Measurements from ENCODE around the gene DBR1. TPM values are rescaled to one million over a fixed set of nuclear protein-coding genes. Genes with fewer than 3 reads are reported as not detected.

The DBR1 gene
- 27.6 and 31.9 TPM in 2 replicates for total RNA-seq (2014; rRNA removed; shearing (Covaris generic))

- peak; percentile 80 for DNase-seq (ENCODE audit: low spot score)
These were observed at the start of gene DBR1 for GRCh38 chr3:138174421-138175131. Gene DBR1, minus strand, starts transcription at chr3:138174921. Its CDS starts 126 bp downstream, at chr3:138174795.

DNA sequence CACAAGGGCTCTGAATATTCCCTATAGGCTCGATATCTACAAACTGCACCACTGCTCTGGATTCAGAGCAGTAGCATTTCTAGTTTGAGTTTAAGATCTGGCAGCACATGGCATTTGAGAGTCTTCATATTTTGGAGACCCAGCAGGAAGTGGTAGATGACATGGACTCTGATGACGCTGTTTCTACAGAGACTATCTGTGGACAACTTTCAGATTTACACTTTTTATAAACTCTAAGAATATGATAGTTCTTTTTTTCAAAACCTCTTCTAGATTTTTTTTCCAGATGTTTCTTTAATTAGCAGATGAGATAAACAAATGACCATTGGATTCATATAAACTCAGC is 48.2 kb upstream of the DBR1 start:
- DNase-seq (ENCODE audit: low spot score), result no peak

DNA sequence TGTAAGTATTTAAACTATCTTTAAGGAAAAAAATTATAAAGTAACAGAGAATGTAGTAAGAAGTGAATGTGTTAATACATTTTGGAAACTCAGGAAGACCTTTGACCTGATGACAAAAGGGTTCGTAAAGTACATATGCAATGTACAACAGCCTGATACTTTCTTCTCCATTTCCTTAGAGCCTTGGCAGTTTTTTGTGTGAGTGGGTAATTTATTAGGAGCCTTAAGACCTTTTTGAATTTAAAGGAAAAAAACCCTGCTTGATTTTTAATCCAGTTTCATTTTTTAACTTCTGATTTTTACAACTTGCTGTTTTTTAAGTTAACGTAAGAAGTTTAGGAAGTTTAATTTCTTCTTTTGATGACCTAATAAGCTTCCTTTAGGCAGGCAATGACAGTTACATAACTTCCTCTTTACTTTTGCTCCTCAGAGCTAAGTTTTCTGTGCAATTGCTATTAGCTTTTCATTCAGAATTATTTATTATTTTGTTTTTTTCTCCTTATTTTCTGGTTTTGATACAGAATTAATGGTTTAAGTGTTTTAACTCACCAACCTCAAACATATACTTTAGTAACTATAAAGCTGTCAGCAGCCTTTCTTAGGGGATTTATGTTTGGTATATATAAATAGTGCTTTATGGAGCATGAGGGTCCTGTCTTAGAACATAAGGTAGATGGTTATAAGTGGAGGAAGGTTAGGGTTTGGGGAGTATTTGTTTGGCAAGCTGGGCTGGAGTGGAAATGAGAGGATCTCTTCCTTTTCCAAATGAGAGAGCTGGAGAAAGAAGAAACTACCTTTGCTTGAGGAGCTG is 47.6 kb upstream of the DBR1 start:
- DNase-seq (ENCODE audit: low spot score), result no peak

- DNase-seq (ENCODE audit: low spot score), result no peak
These were observed 46.1 kb upstream of the DBR1 start for GRCh38 chr3:138220788-138221187.

DNA sequence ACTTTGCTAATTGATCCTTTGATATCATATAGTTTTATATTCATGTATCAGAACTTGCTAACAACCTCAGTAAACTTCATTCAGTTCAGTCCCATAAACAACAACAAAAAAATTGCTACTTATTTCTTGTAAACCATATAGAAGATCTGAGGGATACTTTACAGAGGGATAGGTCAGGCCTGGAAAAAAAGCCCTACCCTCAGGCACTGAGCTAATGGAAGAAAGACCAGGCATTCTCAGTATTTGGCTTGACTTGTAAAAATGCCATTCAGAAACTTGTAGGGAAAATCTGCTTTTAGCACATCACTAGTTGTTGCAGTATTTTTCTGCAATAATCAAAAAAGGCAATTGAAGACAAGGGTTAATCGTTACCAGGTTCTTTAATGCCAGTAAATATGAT is 45.5 kb upstream of the DBR1 start:
- no peak for DNase-seq (ENCODE audit: low spot score)

DNA sequence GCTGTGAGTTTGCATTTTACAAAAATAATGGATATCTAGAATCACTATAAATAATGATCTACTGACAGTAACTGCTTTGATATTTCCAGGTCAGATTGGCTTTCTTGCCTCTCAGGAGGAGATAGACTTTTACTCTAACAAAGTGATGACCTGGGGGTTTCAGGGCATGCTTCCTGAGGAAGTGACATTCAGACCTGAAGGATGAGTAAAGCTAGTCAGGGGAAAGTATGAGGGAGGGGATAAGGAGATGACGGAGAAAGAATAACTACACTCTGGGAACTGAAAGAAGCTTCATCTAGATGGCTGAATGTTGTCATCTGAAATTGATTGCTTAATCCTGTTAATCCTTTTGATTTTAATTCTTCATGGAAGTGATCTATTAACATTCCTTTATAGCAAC is 44.5 kb upstream of the DBR1 start:
- no peak for DNase-seq (ENCODE audit: low spot score)

DNA sequence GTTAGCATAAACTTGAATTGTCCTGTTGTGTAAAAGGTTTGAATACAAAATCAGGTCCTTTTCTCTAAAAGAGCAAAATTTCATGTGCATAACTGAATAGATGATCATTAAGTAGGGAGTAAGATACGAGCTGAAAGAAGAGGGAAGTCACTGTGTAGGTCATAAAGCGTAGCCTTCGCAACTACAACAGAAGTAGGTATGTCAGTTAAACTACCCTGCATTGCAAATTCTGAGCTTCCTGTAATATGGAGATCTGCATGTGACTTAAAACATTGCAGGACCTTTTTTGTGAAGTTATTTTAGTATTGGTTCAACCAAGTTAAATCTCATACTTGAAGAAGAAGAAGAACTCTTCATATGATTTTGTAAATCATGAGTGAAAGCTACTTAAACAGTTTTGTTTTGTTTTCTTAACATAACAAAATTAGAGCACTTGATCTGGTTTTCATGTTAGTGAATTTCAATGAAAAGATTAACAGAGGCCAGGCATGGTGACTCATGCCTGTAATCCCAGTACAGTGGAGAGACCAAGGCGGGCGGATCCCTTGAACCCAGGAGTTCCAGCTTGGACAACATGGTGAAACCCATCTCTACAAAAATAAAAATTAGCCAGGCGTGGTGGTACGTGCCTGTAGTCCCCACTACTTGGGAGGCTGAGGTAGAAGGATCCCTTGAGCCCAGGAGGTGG is 38.8 kb upstream of the DBR1 start:
- no peak for DNase-seq (ENCODE audit: low spot score)

- no peak for DNase-seq (ENCODE audit: low spot score)
These were observed 35.8 kb upstream of the DBR1 start for GRCh38 chr3:138210528-138210927.

GRCh38 chr3:138206196-138206595 is 31.5 kb upstream of the DBR1 start:
- DNase-seq (ENCODE audit: low spot score), result no peak

GRCh38 chr3:138205527-138205926 is 30.8 kb upstream of the DBR1 start:
- DNase-seq (ENCODE audit: low spot score), result no peak

GRCh38 chr3:138203938-138204337 is 29.2 kb upstream of the DBR1 start:
- DNase-seq (ENCODE audit: low spot score), result no peak

- DNase-seq (ENCODE audit: low spot score), result no peak
These were observed 28.4 kb upstream of the DBR1 start for GRCh38 chr3:138202945-138203701.

DNA sequence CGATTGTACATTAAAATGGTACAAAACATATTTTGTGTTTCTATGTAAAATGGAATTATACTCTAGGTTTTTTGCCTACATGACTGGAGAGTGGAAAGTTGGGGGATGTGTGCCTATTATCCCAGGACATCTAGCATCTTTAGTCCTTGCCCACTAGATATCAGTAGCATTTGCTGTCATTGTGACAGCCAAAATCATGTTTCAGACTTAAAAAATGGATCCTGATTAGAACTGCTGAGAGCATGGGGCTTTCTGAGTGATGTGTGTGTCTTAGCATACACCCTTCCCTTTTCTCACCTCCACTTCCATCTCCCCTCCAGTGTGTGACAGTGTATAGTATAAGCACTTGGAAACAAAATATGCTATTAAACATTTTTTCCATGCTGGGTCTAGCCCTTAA is 25.7 kb upstream of the DBR1 start:
- DNase-seq (ENCODE audit: low spot score), result no peak

DNA sequence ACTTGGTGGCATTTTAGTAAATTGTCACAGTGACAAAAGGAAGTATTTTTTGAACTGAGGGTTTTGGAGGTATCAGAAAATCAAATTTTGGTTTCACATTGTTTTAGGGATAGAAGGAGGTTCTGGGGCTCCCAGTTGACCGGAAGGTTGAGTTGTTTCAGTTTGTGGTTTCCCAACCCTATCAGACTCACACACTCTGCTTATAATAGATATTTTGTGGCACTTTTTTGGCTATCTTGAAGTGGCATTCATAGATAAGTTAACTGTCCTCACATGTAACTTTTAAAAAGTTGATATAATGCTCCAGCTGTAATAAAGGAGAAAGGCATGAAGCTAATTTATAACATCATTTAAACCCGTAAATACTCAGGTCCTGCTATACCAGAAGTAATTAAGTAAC is 25.1 kb upstream of the DBR1 start:
- no peak for DNase-seq (ENCODE audit: low spot score)

DNA sequence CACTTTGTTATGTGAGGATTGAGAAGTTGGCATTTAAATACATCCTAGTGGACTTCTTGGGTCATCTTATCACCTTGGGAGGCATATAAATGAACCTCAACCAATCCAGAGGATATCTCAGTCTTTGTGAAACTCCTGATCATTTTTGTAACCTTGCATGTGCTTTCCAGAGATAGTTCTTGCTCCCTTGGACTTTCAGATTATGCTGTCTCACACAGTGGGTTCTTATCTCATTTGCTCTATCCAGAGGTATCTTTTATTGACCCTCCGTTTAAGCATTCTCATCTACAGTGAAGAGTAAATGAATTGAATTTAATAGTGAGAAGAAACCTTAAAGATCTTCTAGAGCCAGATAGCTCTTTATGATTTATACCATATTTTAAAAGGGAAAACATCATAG is 22.8 kb upstream of the DBR1 start:
- DNase-seq (ENCODE audit: low spot score), result no peak

DNA sequence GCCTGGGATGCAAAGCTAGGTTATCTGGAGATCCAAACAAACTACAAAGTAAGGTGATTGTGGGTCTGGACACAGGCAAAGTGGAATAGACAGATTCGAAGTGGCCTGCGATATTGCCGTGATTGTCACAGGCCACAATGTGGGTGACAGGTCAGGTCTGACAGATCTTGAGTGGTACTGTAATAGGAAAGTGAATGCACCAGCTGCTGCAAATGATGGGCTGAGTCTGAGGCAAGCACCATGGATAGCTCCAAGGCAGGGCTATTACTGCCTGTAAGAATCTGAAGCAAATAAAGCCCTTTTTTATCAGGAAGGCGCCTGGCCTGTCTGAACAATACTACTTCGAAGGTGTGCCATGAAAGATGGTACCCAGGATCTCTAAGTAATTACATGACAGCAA is 22.3 kb upstream of the DBR1 start:
- no peak for DNase-seq (ENCODE audit: low spot score)

DNA sequence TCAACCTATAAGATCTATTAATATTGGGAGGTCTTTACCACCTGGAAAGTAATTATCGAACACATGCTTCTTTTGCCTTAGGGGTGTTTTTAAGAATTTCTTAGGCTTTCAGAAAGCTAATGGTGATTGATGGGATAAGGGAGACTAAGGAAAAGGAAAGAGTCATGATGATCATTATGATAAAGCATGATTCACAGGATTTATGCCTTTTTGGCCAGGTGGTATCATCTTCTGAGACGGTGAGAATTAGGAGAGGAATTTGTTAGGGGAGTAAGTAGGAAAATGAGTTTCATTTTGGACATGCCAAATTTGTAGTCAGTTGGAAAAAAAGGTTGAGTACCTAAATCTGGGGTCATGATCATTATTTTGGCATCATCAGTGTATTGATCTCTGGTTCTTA is 21.3 kb upstream of the DBR1 start:
- no peak for DNase-seq (ENCODE audit: low spot score)

DNA sequence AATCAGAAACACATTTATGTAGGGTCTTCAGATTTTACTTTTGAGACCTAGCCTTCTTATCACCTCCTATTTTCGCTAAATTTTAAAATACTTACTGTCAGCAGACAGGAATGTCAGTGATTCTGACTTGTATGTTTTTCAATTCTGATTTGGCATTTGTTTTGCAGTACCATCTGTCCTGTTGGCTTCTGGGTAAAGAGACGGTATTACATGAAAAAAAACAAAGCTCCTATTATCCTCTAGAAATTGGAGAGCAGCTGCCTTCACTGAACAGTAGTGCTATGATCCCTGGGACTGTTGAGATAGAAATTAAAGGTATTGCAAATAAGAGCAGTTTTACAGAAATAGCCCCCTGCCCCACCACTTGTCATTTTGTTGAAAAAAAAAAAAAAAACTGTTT is 20.8 kb upstream of the DBR1 start:
- no peak for DNase-seq (ENCODE audit: low spot score)

- DNase-seq (ENCODE audit: low spot score), result peak; percentile 18
These were observed 13.5 kb upstream of the DBR1 start for GRCh38 chr3:138188013-138188730.

DNA sequence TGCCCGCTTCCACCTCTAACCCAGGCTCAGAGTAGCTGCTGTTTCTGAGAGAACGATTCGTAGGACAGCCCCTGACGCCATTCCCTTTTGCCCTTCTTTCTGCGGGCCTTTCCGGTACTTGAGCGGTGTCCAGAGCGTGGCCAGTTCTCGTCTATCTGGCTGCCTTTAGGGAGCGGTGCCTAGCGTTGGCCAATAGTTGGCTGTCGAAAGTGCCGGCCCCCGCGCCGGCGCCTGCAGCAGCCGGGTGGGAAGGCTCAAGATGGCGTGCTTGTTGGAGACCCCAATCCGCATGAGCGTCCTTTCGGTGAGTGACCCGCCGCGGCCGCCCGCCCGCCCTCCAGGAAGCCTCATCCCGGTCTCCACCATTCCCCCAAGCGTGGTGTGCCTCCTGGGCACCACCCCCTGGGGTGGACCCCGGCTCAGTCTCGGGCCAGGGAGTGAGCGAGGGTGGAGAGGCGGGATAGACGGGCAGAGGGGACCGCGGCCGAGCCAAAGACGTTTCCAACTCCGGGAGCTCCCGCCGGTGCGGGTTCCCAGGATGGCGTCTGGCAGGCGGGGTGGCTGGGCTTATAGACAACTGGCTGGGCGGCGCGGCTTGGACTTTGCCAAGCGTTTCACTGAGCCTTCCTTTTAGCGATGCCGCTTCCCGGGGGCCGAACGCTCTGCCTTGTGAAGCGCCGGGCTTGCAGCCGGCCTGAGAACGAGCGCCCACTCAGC is 12.7 kb upstream of the DBR1 start, which contains the start of gene ARMC8:
Gene ARMC8, plus strand, starts transcription at position 6 of the 717 bp plus-strand sequence. Its CDS starts 254 bp downstream, at position 260.
- no peak for DNase-seq (ENCODE audit: low spot score)

Data from H4 (cell line).